NB4 (cell line): ENCODE data around the gene ASIC2.

Experiments
- DNase-seq: peaks from one replicate; pipeline ENCODE4 v3.0.0; 2010; ENCODE audit warnings: low read depth
- H3K4me3 ChIP-seq: one replicate; pipeline ENCODE4 v1.5.1; 2011; ENCODE audit warnings: mild to moderate bottlenecking, low read depth, low read length, moderate library complexity
- MYC ChIP-seq: IDR thresholded peaks from 2 replicates; pipeline ENCODE4 v1.6.1; 2011; ENCODE audit warnings: low read depth, low read length
- POLR2A ChIP-seq: IDR thresholded peaks from 2 replicates; pipeline ENCODE4 v1.6.1; 2011; ENCODE audit warnings: mild to moderate bottlenecking; ENCODE audit not compliant: insufficient read length; ENCODE audit errors: extremely low read depth
- TF ChIP-seq, protein P1 (sequence below): IDR thresholded peaks from 2 replicates; pipeline ENCODE4 v1.6.1; 2011; ENCODE audit warnings: low read depth, low read length
- TF ChIP-seq, protein P2 (sequence below): IDR thresholded peaks from one replicate; pipeline ENCODE4 v1.5.1; 2012; ENCODE audit warnings: low read depth, low read length

ASIC2 gene

DNA sequence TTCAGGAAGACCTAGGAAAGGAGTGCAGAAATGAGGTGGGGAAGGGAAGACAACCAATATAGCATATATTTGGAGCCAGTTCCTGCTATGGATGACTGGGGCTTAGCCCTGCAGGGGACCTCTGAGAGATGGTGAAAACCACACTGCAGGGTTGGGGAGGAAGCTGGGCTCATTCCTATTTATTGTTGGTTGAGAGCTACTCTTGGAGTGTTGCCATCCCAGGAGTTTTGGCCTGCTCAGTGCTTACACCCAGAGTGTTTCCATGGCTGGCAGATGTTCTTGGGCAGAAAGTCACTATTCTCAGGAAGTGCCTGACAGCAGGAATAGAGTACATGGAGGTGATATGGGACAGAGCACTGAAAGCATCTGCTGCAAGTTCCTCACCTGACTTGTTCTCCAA lies 155.7 kb downstream of the ASIC2 start:
- H3K4me3 ChIP-seq, result no peak overlapping the region
- TF ChIP-seq, protein P1, sequence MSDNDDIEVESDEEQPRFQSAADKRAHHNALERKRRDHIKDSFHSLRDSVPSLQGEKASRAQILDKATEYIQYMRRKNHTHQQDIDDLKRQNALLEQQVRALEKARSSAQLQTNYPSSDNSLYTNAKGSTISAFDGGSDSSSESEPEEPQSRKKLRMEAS, result no peak
- DNase-seq, result no peak

GRCh38 chr17:33135691-33136090 lies 157.4 kb downstream of the ASIC2 start:
- H3K4me3 ChIP-seq, result no peak overlapping the region
- DNase-seq, result no peak
- TF ChIP-seq, protein P2, sequence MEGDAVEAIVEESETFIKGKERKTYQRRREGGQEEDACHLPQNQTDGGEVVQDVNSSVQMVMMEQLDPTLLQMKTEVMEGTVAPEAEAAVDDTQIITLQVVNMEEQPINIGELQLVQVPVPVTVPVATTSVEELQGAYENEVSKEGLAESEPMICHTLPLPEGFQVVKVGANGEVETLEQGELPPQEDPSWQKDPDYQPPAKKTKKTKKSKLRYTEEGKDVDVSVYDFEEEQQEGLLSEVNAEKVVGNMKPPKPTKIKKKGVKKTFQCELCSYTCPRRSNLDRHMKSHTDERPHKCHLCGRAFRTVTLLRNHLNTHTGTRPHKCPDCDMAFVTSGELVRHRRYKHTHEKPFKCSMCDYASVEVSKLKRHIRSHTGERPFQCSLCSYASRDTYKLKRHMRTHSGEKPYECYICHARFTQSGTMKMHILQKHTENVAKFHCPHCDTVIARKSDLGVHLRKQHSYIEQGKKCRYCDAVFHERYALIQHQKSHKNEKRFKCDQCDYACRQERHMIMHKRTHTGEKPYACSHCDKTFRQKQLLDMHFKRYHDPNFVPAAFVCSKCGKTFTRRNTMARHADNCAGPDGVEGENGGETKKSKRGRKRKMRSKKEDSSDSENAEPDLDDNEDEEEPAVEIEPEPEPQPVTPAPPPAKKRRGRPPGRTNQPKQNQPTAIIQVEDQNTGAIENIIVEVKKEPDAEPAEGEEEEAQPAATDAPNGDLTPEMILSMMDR, result no peak
- TF ChIP-seq POLR2A (no peak), MYC (no peak)
- TF ChIP-seq, protein P1, result no peak

GRCh38 chr17:33131620-33132019 lies 161.5 kb downstream of the ASIC2 start:
- no peak for TF ChIP-seq POLR2A
- TF ChIP-seq MYC, result no peak
- TF ChIP-seq, protein P1, result no peak
- TF ChIP-seq, protein P2, result no peak
- no peak for DNase-seq
- no peak overlapping the region for H3K4me3 ChIP-seq

DNA sequence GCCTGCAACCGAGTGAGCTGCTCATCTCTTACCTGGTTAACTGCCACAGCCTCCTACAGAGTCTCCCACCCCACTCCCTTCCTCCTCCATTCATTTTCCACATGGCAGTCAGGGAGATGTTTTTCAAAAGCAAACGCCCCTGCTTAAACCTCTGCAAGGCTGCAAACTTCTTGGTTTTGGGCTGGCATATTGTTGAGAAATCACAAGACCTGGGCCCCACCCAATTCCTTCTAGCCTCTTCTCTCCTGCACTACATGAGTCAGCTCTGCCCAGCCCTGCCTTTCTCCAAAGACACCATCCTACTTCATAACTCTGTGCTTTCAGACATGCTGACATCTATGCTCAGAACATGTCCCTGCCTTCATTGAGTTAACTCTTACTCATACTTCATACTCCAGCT lies 165.4 kb downstream of the ASIC2 start:
- no peak overlapping the region for H3K4me3 ChIP-seq
- TF ChIP-seq, protein P2, result no peak
- TF ChIP-seq, protein P1, result no peak
- TF ChIP-seq POLR2A (no peak), MYC (no peak)
- no peak for DNase-seq

DNA sequence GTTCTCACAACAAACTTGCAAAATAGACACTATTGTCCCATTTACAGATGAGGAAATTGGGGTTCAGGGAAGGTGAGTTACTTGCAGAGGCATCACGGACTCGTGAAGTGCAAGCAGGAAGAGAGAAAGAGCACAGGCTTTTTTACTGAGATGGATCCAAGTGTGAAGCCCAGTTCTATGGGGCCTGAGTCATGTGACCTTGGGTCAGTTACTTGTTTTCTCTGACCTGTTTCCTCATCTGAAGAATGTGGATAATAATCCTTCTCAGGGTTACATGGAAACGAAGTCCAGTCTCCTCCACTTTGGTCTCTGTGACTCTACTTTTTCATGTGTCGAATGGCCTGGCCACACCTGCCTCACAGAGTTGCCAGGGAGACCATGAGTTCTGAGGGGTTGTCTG lies 167.0 kb downstream of the ASIC2 start:
- TF ChIP-seq POLR2A (no peak), MYC (no peak)
- TF ChIP-seq, protein P2, result no peak
- TF ChIP-seq, protein P1, result no peak
- no peak for DNase-seq
- H3K4me3 ChIP-seq, result no peak overlapping the region

- no peak for DNase-seq
- no peak for TF ChIP-seq MYC
- TF ChIP-seq, protein P1, result no peak
- no peak for TF ChIP-seq POLR2A
- TF ChIP-seq, protein P2, result no peak
- H3K4me3 ChIP-seq, result no peak overlapping the region
Measured at GRCh38 chr17:33125552-33125950, 167.5 kb downstream of the ASIC2 start.
